ENCODE data around the gene PFKM.

GRCh38 chr12:48105867-48106680 is 13.1 kb upstream of the PFKM start, which contains the start of gene SENP1:
- TF ChIP-seq EZH2phosphoT487 (IDR thresholded peaks at IDR 0.05; ENCODE audit: insufficient read depth, low read depth), result no peak
- no peak for TF ChIP-seq EZH2 (IDR thresholded peaks at IDR 0.05; ENCODE audit: insufficient read depth, poor library complexity, severe bottlenecking)
